ENCODE results near the gene VEZF1.

VEZF1 gene

DNA sequence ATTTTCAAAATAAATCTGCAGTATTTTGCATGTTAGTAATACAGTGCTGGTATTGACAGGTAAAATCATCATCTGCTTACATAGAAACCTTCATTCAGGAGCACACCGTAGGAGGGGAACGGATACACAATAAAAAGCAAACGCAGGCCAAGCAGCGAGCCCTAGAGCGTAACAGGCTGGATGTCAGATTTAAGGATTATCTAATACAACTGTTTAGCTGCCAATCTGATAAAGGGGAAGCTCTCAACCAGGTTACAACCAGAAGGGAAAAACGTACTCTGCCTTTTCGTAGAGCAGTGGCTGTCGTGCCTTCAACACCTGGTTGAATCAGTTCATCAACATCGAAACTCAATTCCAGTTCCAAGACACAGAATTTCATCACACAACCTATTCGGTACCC lies 16.5 kb downstream of the VEZF1 start:
- Histone ChIP-seq H4K20me1 (ENCODE audit: insufficient read depth, low read length) (no peaks in the 10 kb centered on the region; the same call in 1 of the 2 replicates), H3K36me3 (ENCODE audit: insufficient read depth, low read length) (peaks cover 36% of the 10 kb centered on the region), H2AFZ (ENCODE audit: low read depth, low read length) (no peak overlapping the region), H3K27me3 (ENCODE audit: insufficient read depth, low read length, poor library complexity) (no peaks in the 10 kb centered on the region), H3K9ac (ENCODE audit: low read depth, low read length) (no peak overlapping the region), H3K4me1 (ENCODE audit: insufficient read depth, low read length) (no peaks in the 10 kb centered on the region), H3K9me3 (ENCODE audit: insufficient read depth, low read length, severe bottlenecking) (no peaks in the 10 kb centered on the region), H3K4me2 (ENCODE audit: insufficient read depth, low read length) (no peak overlapping the region), H3K4me3 (ENCODE audit: low read depth in 1 of 2, low read length in 2 of 2) (no peak overlapping the region), H3K79me2 (ENCODE audit: insufficient read depth, low read length) (no peaks in the 10 kb centered on the region), H3K27ac (ENCODE audit: low read length) (no peak overlapping the region)
- ATAC-seq (ENCODE audit: insufficient read depth, low read depth) (no peak), DNase-seq (no peak)
- TF ChIP-seq EZH2 (IDR thresholded peaks at IDR 0.05; ENCODE audit: borderline replicate concordance, low read depth, low read length, severe bottlenecking), result no peak
- TF ChIP-seq, protein P1, sequence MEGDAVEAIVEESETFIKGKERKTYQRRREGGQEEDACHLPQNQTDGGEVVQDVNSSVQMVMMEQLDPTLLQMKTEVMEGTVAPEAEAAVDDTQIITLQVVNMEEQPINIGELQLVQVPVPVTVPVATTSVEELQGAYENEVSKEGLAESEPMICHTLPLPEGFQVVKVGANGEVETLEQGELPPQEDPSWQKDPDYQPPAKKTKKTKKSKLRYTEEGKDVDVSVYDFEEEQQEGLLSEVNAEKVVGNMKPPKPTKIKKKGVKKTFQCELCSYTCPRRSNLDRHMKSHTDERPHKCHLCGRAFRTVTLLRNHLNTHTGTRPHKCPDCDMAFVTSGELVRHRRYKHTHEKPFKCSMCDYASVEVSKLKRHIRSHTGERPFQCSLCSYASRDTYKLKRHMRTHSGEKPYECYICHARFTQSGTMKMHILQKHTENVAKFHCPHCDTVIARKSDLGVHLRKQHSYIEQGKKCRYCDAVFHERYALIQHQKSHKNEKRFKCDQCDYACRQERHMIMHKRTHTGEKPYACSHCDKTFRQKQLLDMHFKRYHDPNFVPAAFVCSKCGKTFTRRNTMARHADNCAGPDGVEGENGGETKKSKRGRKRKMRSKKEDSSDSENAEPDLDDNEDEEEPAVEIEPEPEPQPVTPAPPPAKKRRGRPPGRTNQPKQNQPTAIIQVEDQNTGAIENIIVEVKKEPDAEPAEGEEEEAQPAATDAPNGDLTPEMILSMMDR (IDR thresholded peaks at IDR 0.05; ENCODE audit: borderline replicate concordance, extremely low read depth, low read length, poor library complexity, severe bottlenecking), result no peak

DNA sequence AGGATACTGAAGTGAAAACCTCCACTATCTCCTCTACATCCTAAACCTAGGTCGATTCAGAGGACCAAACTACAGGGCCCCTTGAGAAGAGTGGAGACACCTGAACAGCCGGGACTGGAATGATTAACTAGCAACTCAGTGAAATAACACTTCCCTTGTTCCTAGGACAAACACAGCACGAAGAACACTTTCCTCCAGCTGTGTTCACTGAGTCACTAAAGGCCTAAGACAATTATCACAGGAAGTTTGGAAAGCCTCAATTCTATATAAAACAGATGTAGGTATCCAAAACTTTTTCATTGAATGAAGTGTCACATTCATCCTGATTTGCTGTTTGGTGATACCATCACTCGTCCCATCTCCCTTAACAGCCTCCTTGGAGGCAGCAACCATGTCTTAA lies 17.3 kb downstream of the VEZF1 start:
- DNase-seq (no peak), ATAC-seq (ENCODE audit: insufficient read depth, low read depth) (no peak)
- no peak overlapping the region for H3K27ac ChIP-seq (ENCODE audit: low read length)
- no peak overlapping the region for H3K4me3 ChIP-seq (ENCODE audit: low read depth in 1 of 2, low read length in 2 of 2)
- H2AFZ ChIP-seq (ENCODE audit: low read depth, low read length), result no peak overlapping the region
- TF ChIP-seq, protein P1 (IDR thresholded peaks at IDR 0.05; ENCODE audit: borderline replicate concordance, extremely low read depth, low read length, poor library complexity, severe bottlenecking), result no peak
- TF ChIP-seq EZH2 (IDR thresholded peaks at IDR 0.05; ENCODE audit: borderline replicate concordance, low read depth, low read length, severe bottlenecking), result no peak
- H3K79me2 ChIP-seq (ENCODE audit: insufficient read depth, low read length), result no peaks in the 10 kb centered on the region
- H3K9ac ChIP-seq (ENCODE audit: low read depth, low read length), result no peak overlapping the region
- H3K4me2 ChIP-seq (ENCODE audit: insufficient read depth, low read length), result no peak overlapping the region
- H3K9me3 ChIP-seq (ENCODE audit: insufficient read depth, low read length, severe bottlenecking), result no peaks in the 10 kb centered on the region
- no peaks in the 10 kb centered on the region for H4K20me1 ChIP-seq (ENCODE audit: insufficient read depth, low read length)
- no peaks in the 10 kb centered on the region for H3K4me1 ChIP-seq (ENCODE audit: insufficient read depth, low read length)
- peaks cover 27% of the 10 kb centered on the region for H3K36me3 ChIP-seq (ENCODE audit: insufficient read depth, low read length)
- no peaks in the 10 kb centered on the region for H3K27me3 ChIP-seq (ENCODE audit: insufficient read depth, low read length, poor library complexity)

DNA sequence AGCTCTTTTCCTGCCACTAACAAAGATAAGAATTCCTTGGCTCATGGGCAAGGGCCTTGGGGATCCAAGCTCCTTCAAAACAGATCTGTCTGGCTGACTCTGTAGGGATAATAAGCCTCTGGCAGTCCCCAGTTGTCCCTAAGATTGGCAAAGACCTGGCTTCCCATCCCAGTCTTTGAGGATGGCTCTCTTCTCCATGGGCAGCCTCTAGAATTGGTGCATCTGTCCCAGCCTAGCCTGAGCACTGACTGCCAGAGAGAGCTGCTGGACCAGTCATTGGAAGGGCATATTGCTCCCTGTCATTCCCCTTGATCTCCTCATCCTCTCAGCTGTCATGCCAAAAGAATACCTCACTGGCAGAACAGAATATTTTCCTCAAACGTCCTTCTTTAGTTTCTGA lies 19.6 kb downstream of the VEZF1 start:
- no peak overlapping the region for H3K27ac ChIP-seq (ENCODE audit: low read length)
- ATAC-seq (ENCODE audit: insufficient read depth, low read depth) (no peak), DNase-seq (no peak)
- no peaks in the 10 kb centered on the region for H3K4me1 ChIP-seq (ENCODE audit: insufficient read depth, low read length)
- peaks cover 6% of the 10 kb centered on the region; the same call in 1 of the 2 replicates for H3K36me3 ChIP-seq (ENCODE audit: insufficient read depth, low read length)
- TF ChIP-seq, protein P1 (IDR thresholded peaks at IDR 0.05; ENCODE audit: borderline replicate concordance, extremely low read depth, low read length, poor library complexity, severe bottlenecking), result no peak
- TF ChIP-seq EZH2 (IDR thresholded peaks at IDR 0.05; ENCODE audit: borderline replicate concordance, low read depth, low read length, severe bottlenecking), result no peak
- no peaks in the 10 kb centered on the region for H3K9me3 ChIP-seq (ENCODE audit: insufficient read depth, low read length, severe bottlenecking)
- no peak overlapping the region for H3K4me2 ChIP-seq (ENCODE audit: insufficient read depth, low read length)
- H3K4me3 ChIP-seq (ENCODE audit: low read depth in 1 of 2, low read length in 2 of 2), result no peak overlapping the region
- H3K79me2 ChIP-seq (ENCODE audit: insufficient read depth, low read length), result no peaks in the 10 kb centered on the region
- H3K9ac ChIP-seq (ENCODE audit: low read depth, low read length), result no peak overlapping the region
- H3K27me3 ChIP-seq (ENCODE audit: insufficient read depth, low read length, poor library complexity), result no peaks in the 10 kb centered on the region
- no peak overlapping the region for H2AFZ ChIP-seq (ENCODE audit: low read depth, low read length)
- H4K20me1 ChIP-seq (ENCODE audit: insufficient read depth, low read length), result no peaks in the 10 kb centered on the region

DNA sequence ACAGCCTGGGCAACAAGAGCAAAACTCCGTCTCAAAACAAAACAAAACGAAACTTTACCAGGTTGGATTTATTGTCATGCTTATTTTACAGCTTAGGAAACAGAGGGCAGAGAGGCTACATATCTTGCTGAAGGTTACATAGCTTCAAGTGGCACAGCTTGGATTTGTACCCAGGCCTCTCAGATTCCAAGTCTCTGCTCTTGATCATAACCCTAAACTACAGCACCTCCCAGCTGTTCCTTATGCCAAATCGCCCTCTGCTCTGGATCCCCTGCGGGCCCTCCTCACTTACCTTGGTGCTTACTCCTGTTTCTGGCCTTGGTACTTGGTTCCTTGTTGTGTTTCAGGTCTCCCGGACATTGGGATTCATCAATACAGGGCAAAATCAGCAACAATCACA lies 21.2 kb downstream of the VEZF1 start:
- Histone ChIP-seq H3K27me3 (ENCODE audit: insufficient read depth, low read length, poor library complexity) (peaks cover 8% of the 10 kb centered on the region), H3K27ac (ENCODE audit: low read length) (no peak overlapping the region), H4K20me1 (ENCODE audit: insufficient read depth, low read length) (no peaks in the 10 kb centered on the region), H3K4me3 (ENCODE audit: low read depth in 1 of 2, low read length in 2 of 2) (no peak overlapping the region), H3K4me1 (ENCODE audit: insufficient read depth, low read length) (no peaks in the 10 kb centered on the region), H3K36me3 (ENCODE audit: insufficient read depth, low read length) (no peaks in the 10 kb centered on the region), H3K9me3 (ENCODE audit: insufficient read depth, low read length, severe bottlenecking) (no peaks in the 10 kb centered on the region), H3K9ac (ENCODE audit: low read depth, low read length) (no peak overlapping the region), H3K4me2 (ENCODE audit: insufficient read depth, low read length) (no peak overlapping the region), H3K79me2 (ENCODE audit: insufficient read depth, low read length) (no peaks in the 10 kb centered on the region), H2AFZ (ENCODE audit: low read depth, low read length) (no peak overlapping the region)
- TF ChIP-seq EZH2 (IDR thresholded peaks at IDR 0.05; ENCODE audit: borderline replicate concordance, low read depth, low read length, severe bottlenecking), result no peak
- DNase-seq, result no peak
- ATAC-seq (ENCODE audit: insufficient read depth, low read depth), result no peak
